Hepatocyte (in vitro differentiated cells): ENCODE measurements around the gene TGFBI.

Experiments
- EZH2 ChIP-seq: fragments of 200-600 bp; sonication (generic); IDR thresholded peaks from 2 replicates; pipeline ENCODE4 v1.6.1; 2016; ENCODE audit warnings: antibody characterized with exemption, mild to moderate bottlenecking, borderline replicate concordance
- EZH2phosphoT487 ChIP-seq: fragments of 200-600 bp; sonication (generic); IDR thresholded peaks from one replicate; pipeline ENCODE4 v1.6.1; 2018; ENCODE audit warnings: antibody characterized with exemption, mild to moderate bottlenecking, low read depth, moderate library complexity; ENCODE audit not compliant: unreplicated experiment, severe bottlenecking
- TF ChIP-seq, protein P1 (sequence below): fragments of 200-600 bp; sonication (generic); IDR thresholded peaks from 2 replicates; pipeline ENCODE4 v1.5.1; 2016; ENCODE audit warnings: antibody characterized with exemption, mild to moderate bottlenecking; ENCODE audit not compliant: poor library complexity

DNA sequence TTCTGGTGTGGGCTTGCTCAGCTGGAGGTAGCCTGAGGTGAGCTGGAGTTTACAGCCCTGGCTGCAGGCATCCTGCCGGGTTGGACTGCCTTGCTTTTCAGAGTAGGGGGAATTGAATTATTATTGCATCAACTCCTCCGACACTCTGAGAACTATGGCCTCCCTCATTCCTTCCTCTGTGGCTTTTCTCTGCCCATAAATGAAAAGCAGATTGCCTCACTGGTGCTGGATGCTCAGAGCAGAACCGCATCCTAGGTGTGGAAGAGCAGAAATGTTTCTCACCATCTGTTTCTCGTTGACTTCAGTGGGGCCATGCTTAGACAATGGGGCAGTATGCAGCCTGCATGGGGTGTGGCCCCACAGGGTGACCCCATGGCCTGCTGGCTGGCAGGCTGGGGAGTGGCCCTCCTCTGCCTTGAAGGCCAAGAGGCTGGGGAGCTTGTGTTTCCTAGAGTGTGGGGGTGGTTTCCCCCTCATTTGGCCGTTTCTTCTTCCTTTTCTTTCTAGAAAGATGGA lies 27.3 kb upstream of the TGFBI start:
- TF ChIP-seq, protein P1, sequence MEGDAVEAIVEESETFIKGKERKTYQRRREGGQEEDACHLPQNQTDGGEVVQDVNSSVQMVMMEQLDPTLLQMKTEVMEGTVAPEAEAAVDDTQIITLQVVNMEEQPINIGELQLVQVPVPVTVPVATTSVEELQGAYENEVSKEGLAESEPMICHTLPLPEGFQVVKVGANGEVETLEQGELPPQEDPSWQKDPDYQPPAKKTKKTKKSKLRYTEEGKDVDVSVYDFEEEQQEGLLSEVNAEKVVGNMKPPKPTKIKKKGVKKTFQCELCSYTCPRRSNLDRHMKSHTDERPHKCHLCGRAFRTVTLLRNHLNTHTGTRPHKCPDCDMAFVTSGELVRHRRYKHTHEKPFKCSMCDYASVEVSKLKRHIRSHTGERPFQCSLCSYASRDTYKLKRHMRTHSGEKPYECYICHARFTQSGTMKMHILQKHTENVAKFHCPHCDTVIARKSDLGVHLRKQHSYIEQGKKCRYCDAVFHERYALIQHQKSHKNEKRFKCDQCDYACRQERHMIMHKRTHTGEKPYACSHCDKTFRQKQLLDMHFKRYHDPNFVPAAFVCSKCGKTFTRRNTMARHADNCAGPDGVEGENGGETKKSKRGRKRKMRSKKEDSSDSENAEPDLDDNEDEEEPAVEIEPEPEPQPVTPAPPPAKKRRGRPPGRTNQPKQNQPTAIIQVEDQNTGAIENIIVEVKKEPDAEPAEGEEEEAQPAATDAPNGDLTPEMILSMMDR = no peak
- TF ChIP-seq EZH2 (no peak), EZH2phosphoT487 (no peak)
